Neural crest cell (in vitro differentiated cells): ENCODE data around the gene STK24. TPM values are rescaled to one million over a fixed set of nuclear protein-coding genes. Genes with fewer than 3 reads are reported as not detected.

Experiments
- DNase-seq: peaks from one replicate; pipeline ENCODE4 v3.0.0; 2021; ENCODE audit warnings: low read depth, mixed read lengths, low spot score
- H3K27ac Mint-ChIP-seq: one replicate; pipeline ENCODE4 v1.8.0; 2021; ENCODE audit warnings: mild to moderate bottlenecking, mixed read lengths; ENCODE audit not compliant: unreplicated experiment
- H3K27me3 Mint-ChIP-seq: 2 replicates; pipeline ENCODE4 v1.8.0; 2021; ENCODE audit warnings: low read depth, mild to moderate bottlenecking, mixed read lengths
- H3K36me3 Mint-ChIP-seq: 2 replicates; pipeline ENCODE4 v1.8.0; 2021; ENCODE audit warnings: low read depth, mild to moderate bottlenecking, mixed read lengths
- H3K4me1 Mint-ChIP-seq: 2 replicates; pipeline ENCODE4 v1.8.0; 2021; ENCODE audit warnings: mixed read lengths
- H3K4me3 Mint-ChIP-seq: one replicate; pipeline ENCODE4 v1.8.0; 2021; ENCODE audit warnings: mild to moderate bottlenecking, mixed read lengths
- H3K9me3 Mint-ChIP-seq: 2 replicates; pipeline ENCODE4 v1.8.0; 2021; ENCODE audit warnings: mixed read lengths
- total RNA-seq: library from RNA; stranded (reverse); gene quantifications from 2 replicates; pipeline ENCODE4 v1.2.1, GENCODE V29; 2021
- TF ChIP-seq, protein P1 (sequence below): fragments of 200-600 bp; sonication (generic); conservative IDR thresholded peaks from 2 replicates; pipeline ENCODE4 v1.5.0; 2021; ENCODE audit warnings: antibody characterized with exemption, mild to moderate bottlenecking

The STK24 gene
- total RNA-seq, 1 donor from 2014 or later, result 114 TPM

DNA sequence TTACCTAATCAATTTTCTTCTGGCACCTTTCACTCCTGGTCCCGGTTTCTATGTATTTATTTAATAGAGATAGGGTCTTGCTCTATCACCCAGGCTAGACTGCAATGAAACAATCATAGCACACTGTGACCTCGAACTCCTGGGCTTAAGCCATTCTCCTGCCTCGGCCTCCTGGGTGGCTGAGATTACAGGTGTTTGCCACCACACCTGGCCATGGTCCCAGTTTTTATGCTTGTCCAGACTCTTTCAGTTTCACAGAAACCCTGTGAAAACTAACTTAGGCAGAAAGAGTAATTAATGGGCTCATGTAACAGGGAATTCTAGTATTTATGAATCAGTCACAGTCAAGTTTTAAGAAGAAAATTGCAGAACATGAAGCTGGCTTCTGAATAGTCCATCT, 9.0 kb upstream of the STK24 start:
- Mint-ChIP-seq H3K27me3 (no peaks in the 10 kb centered on the region), H3K36me3 (peaks cover 4% of the 10 kb centered on the region), H3K4me1 (peaks cover 26% of the 10 kb centered on the region), H3K4me3 (no peak overlapping the region), H3K9me3 (peaks cover 9% of the 10 kb centered on the region), H3K27ac (no peak overlapping the region)
- TF ChIP-seq, protein P1, sequence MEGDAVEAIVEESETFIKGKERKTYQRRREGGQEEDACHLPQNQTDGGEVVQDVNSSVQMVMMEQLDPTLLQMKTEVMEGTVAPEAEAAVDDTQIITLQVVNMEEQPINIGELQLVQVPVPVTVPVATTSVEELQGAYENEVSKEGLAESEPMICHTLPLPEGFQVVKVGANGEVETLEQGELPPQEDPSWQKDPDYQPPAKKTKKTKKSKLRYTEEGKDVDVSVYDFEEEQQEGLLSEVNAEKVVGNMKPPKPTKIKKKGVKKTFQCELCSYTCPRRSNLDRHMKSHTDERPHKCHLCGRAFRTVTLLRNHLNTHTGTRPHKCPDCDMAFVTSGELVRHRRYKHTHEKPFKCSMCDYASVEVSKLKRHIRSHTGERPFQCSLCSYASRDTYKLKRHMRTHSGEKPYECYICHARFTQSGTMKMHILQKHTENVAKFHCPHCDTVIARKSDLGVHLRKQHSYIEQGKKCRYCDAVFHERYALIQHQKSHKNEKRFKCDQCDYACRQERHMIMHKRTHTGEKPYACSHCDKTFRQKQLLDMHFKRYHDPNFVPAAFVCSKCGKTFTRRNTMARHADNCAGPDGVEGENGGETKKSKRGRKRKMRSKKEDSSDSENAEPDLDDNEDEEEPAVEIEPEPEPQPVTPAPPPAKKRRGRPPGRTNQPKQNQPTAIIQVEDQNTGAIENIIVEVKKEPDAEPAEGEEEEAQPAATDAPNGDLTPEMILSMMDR, result no peak
- no peak for DNase-seq

DNA sequence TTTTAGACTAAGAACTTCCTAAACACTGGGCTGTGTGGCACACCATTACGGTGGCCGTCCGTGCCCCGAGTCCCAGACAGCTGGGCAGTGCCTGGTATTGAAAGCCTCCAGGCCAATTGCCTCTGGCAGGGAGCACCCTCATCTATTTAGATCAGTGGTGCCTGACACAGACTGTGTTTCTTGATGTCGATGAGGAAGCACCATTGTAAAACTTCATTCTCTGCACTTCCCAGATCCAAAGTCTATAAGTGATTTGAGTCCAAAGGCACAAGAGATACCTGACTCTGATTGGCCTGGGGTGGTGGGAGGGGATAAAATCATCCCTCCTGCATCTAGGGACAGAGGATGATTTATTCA, 8.5 kb upstream of the STK24 start:
- Mint-ChIP-seq H3K4me3 (no peak overlapping the region), H3K27ac (no peak overlapping the region), H3K36me3 (peaks cover 4% of the 10 kb centered on the region), H3K27me3 (no peaks in the 10 kb centered on the region), H3K4me1 (peaks cover 29% of the 10 kb centered on the region), H3K9me3 (peaks cover 4% of the 10 kb centered on the region)
- no peak for DNase-seq
- TF ChIP-seq, protein P1, result no peak

DNA sequence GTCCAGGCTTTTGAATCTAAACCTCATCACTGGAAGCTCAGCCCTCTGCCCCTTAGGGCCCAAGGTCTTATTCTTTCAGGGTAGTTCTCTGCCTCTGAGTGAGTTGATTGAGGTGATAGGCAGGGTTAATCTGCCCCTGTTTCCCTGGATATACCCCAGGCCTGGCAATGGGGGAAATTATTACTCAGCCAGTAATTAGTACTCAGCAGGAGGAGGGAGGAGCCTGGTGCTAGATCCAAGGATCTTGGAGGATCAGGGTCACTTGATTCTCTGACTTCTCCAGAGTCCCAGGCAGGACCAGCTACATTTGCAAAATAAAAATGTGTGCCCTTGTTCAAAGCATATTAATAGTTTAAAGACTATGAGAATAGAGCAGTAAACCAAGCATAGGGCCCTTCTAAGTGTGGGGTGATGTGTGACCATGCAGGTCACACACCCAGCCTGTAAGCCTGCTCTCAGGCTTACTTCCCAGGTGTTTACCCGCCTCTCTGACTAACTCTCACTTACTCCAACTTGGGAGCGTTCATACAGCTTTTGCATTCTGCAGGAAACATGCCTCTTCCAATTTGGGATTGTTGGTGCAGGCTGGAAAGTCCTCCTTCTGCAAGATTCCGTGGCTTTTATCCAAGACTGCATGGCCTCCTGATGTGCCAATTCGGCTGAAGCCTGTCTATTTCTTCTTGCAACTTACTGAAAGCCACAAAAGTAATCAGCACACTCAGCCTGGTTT, 7.9 kb upstream of the STK24 start:
- Mint-ChIP-seq H3K4me1 (peaks cover 34% of the 10 kb centered on the region), H3K9me3 (peaks cover 2% of the 10 kb centered on the region), H3K4me3 (no peak overlapping the region), H3K27ac (no peak overlapping the region), H3K27me3 (no peaks in the 10 kb centered on the region), H3K36me3 (peaks cover 2% of the 10 kb centered on the region)
- TF ChIP-seq, protein P1, result no peak
- DNase-seq, result no peak

DNA sequence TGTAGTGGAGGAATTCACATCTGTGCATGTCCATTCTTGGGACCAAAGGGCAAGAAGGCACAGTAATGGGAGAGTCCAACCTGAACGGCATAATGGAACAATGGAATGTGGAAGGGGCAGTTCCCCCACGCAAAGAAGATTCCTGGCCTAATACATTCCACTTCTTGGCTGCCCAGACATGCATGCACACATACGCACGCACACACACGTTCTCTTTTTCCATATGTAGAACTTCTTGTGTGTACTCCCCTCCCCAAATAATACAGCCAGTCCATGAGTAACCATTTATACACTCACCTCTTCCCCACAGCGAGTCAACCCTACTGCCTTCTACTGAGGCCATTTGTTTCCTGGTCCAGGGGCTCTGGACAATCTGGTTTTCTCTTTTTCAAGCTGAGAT, 6.0 kb upstream of the STK24 start:
- Mint-ChIP-seq H3K4me3 (no peak overlapping the region), H3K36me3 (no peaks in the 10 kb centered on the region), H3K4me1 (peaks cover 47% of the 10 kb centered on the region), H3K9me3 (no peaks in the 10 kb centered on the region), H3K27me3 (no peaks in the 10 kb centered on the region), H3K27ac (no peak overlapping the region)
- no peak for DNase-seq
- TF ChIP-seq, protein P1, result no peak

DNA sequence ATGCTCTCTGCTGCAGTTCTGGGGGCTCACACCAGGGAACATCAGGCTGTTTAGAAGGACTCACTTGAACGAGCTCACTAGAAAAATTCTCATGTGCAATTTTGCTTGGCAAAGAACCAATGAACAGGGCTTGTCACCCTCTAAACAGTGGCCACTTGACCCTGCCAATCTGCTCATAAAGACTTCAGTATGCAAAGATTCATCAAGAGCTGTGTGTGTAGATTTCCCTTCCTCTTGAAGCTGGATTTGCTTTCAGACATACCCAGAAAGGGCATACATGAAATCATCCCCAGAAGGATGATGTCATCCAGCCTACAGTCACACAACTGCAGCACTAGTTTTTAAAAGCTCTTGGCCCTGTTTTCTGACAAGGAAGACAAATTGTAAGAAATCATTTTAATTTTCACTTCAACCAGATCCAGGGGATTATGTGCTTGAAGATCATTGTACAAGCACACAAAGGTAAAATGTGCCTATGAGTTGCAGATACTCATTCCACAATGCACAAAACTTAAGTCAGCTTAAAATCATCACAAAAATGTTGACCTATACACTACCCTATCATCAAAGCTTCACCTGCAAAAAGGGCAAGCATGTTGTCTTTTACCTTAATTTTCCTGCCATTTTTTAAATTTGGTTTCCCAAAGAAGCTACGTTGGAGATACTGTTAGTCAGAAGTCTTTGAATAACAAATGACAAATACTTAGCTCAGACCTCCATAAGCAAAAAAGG, 5.2 kb upstream of the STK24 start:
- H3K36me3 Mint-ChIP-seq, result no peaks in the 10 kb centered on the region
- no peak for DNase-seq
- TF ChIP-seq, protein P1, result no peak
- no peaks in the 10 kb centered on the region for H3K9me3 Mint-ChIP-seq
- peaks cover 53% of the 10 kb centered on the region for H3K4me1 Mint-ChIP-seq
- H3K27me3 Mint-ChIP-seq, result no peaks in the 10 kb centered on the region
- H3K27ac Mint-ChIP-seq, result peak overlapping the region; percentile 46
- peak overlapping the region; percentile 22 for H3K4me3 Mint-ChIP-seq
